H1 (cell line): Measurements from ENCODE around the gene TRIM22. TPM values are rescaled to one million over a fixed set of nuclear protein-coding genes. Genes with fewer than 3 reads are reported as not detected.
A peak's percentile ranks its signal among the peaks of the same experiment; 100 is the strongest.

Experiments used
- CTCF ChIA-PET: fragments of 300-600 bp; sonication (Branson Sonifier 250); formaldehyde crosslinking; loops from one replicate; lab custom pipeline; 2021; ENCODE audit not compliant: partially characterized antibody; lab: Charles Lee
- POLR2A ChIA-PET: fragments of 300-600 bp; sonication (Branson Sonifier 250); formaldehyde crosslinking; loops from one replicate; lab custom pipeline; 2021; ENCODE audit warnings: inconsistent platforms; ENCODE audit not compliant: partially characterized antibody; lab: Charles Lee
- DNase-seq, 2 experiments: peaks; one replicate each; pipeline versions ENCODE4 v3.0.0 to v3.0.0-alpha.2; 2010 to 2022; ENCODE audit warnings: low spot score in 2 of 2, low read depth in 1 of 2, mixed read lengths in 1 of 2
- FAIRE-seq: peaks from 2 replicates; lab custom pipeline; 2011; peaks lifted over from hg19 to GRCh38; lab: Jason Lieb, UNC
- H2AFZ ChIP-seq: 2 replicates; pipeline ENCODE4 v1.8.1; 2012; ENCODE audit warnings: low read length, inconsistent platforms
- H2AK5ac ChIP-seq: 2 replicates; pipeline ENCODE4 v1.6.1; 2013; ENCODE audit warnings: low read depth, low read length
- H2BK120ac ChIP-seq: replicated peaks from 2 replicates; pipeline ENCODE3; 2013; ENCODE audit warnings: low read depth, low read length, inconsistent platforms
- H2BK12ac ChIP-seq: 2 replicates; pipeline ENCODE4 v1.6.1; 2013; ENCODE audit warnings: low read depth, low read length
- H2BK15ac ChIP-seq: 2 replicates; pipeline ENCODE4 v1.6.1; 2013; ENCODE audit warnings: low read length
- H2BK20ac ChIP-seq: 2 replicates; pipeline ENCODE4 v1.6.1; 2013; ENCODE audit warnings: low read length
- H2BK5ac ChIP-seq: 2 replicates; pipeline ENCODE4 v1.6.1; 2013; ENCODE audit warnings: low read depth, low read length
- H3K14ac ChIP-seq: 2 replicates; pipeline ENCODE4 v1.6.1; 2013; ENCODE audit warnings: inconsistent platforms; ENCODE audit not compliant: insufficient read length
- H3K18ac ChIP-seq: 2 replicates; pipeline ENCODE4 v1.6.1; 2013; ENCODE audit warnings: low read length; ENCODE audit errors: extremely low read depth
- H3K23ac ChIP-seq: 2 replicates; pipeline ENCODE4 v1.6.1; 2013; ENCODE audit warnings: inconsistent platforms; ENCODE audit not compliant: insufficient read length
- H3K23me2 ChIP-seq: 2 replicates; pipeline ENCODE4 v1.6.1; 2013; ENCODE audit warnings: low read depth, low read length
- H3K27ac ChIP-seq: 2 replicates; pipeline ENCODE4 v1.6.1; 2011; ENCODE audit warnings: low read depth, low read length, inconsistent platforms
- H3K27me3 ChIP-seq, 4 experiments: replicated peaks in 1 of 4; 1 replicate in 1 of 4; 2 replicates in 3 of 4; pipeline versions ENCODE4 v1.6.1 to v1.8.1; 2011 to 2013; ENCODE audit warnings: low read length in 3 of 4, mild to moderate bottlenecking in 3 of 4, inconsistent platforms in 2 of 4, mixed read lengths in 2 of 4, moderate library complexity in 1 of 4; ENCODE audit not compliant: control insufficient read depth in 3 of 4, insufficient read depth in 3 of 4; ENCODE audit errors: extremely low read depth in 1 of 4
- H3K36me3 ChIP-seq, 4 experiments: 2 replicates each; pipeline versions ENCODE4 v1.6.1 to v1.8.1; 2011 to 2013; ENCODE audit warnings: mild to moderate bottlenecking in 4 of 4, low read length in 3 of 4, moderate library complexity in 2 of 4, control low read depth in 1 of 4, inconsistent platforms in 1 of 4; ENCODE audit not compliant: insufficient read depth in 4 of 4, control insufficient read depth in 2 of 4
- H3K4ac ChIP-seq: replicated peaks from 2 replicates; pipeline ENCODE3; 2013; ENCODE audit warnings: low read length, low read depth, mixed read lengths, inconsistent platforms; ENCODE audit not compliant: insufficient read length
- H3K4me1 ChIP-seq, 4 experiments: replicated peaks in 1 of 4; 1 replicate in 1 of 4; 2 replicates in 3 of 4; pipeline versions ENCODE4 v1.6.1 to v1.8.1; 2011 to 2013; ENCODE audit warnings: low read length in 3 of 4, inconsistent platforms in 2 of 4, mixed read lengths in 1 of 4; ENCODE audit not compliant: insufficient read depth in 4 of 4, control insufficient read depth in 3 of 4
- H3K4me2 ChIP-seq, 2 experiments: 2 replicates each; pipeline versions ENCODE4 v1.6.1 to v1.8.1; 2011 to 2013; ENCODE audit warnings: low read depth in 2 of 2, low read length in 2 of 2, control low read depth in 1 of 2, inconsistent platforms in 1 of 2, mild to moderate bottlenecking in 1 of 2; ENCODE audit not compliant: insufficient read depth in 1 of 2
- H3K4me3 ChIP-seq, 4 experiments: fragments of 200-600, 300-600 bp in 1 of 4; sonication (generic), shearing (Covaris generic), sonication (Bioruptor Twin) in 1 of 4; 2 replicates each; pipeline versions ENCODE4 v1.5.1 to v1.8.1; 2011 to 2016; ENCODE audit warnings: low read length in 4 of 4, low read depth in 3 of 4, control low read depth in 2 of 4, inconsistent platforms in 2 of 4, mild to moderate bottlenecking in 2 of 4, mixed read lengths in 1 of 4, moderate library complexity in 1 of 4; ENCODE audit not compliant: insufficient read depth in 2 of 4; ENCODE audit errors: extremely low read depth in 1 of 4
- H3K56ac ChIP-seq: replicated peaks from 2 replicates; pipeline ENCODE3; 2013; ENCODE audit warnings: low read depth, mild to moderate bottlenecking, mixed read lengths, low read length, inconsistent platforms; ENCODE audit not compliant: insufficient read length
- H3K79me1 ChIP-seq: 2 replicates; pipeline ENCODE4 v1.6.1; 2013; ENCODE audit warnings: low read depth, low read length, control low read depth
- H3K79me2 ChIP-seq, 2 experiments: 2 replicates each; pipeline versions ENCODE4 v1.6.1 to v1.8.1; 2012 to 2013; ENCODE audit warnings: low read length in 2 of 2, mild to moderate bottlenecking in 2 of 2, inconsistent platforms in 1 of 2; ENCODE audit not compliant: insufficient read depth in 2 of 2, control insufficient read depth in 1 of 2
- H3K9ac ChIP-seq, 4 experiments: replicated peaks in 1 of 4; 1 replicate in 1 of 4; 2 replicates in 3 of 4; pipeline versions ENCODE4 v1.6.1 to v1.8.1; 2011 to 2013; ENCODE audit warnings: low read depth in 3 of 4, low read length in 3 of 4, control low read depth in 2 of 4, mild to moderate bottlenecking in 2 of 4, moderate library complexity in 2 of 4, inconsistent platforms in 1 of 4; ENCODE audit errors: extremely low read depth in 1 of 4
- H3K9me3 ChIP-seq, 2 experiments: 2 replicates each; pipeline versions ENCODE4 v1.6.1 to v1.8.1; 2012 to 2013; ENCODE audit warnings: mild to moderate bottlenecking in 2 of 2, moderate library complexity in 2 of 2, control low read depth in 1 of 2, inconsistent platforms in 1 of 2, low read depth in 1 of 2, low read length in 1 of 2, mixed read lengths in 1 of 2; ENCODE audit not compliant: insufficient read depth in 2 of 2
- H4K20me1 ChIP-seq, 2 experiments: replicated peaks in 1 of 2; 2 replicates each; pipeline versions ENCODE3 to v1.8.1; 2011 to 2013; ENCODE audit warnings: inconsistent platforms in 2 of 2, low read length in 2 of 2, mild to moderate bottlenecking in 1 of 2; ENCODE audit not compliant: insufficient read depth in 2 of 2, control insufficient read depth in 1 of 2
- H4K5ac ChIP-seq: 2 replicates; pipeline ENCODE4 v1.6.1; 2013; ENCODE audit warnings: low read length, low read depth, mixed read lengths, inconsistent platforms; ENCODE audit not compliant: insufficient read length
- H4K8ac ChIP-seq: 2 replicates; pipeline ENCODE4 v1.8.0; 2013; ENCODE audit warnings: mild to moderate bottlenecking, moderate library complexity, low read length, inconsistent platforms; ENCODE audit not compliant: insufficient read depth; ENCODE audit errors: extremely low read depth
- H4K91ac ChIP-seq: replicated peaks from 2 replicates; pipeline ENCODE3; 2013; ENCODE audit warnings: low read length, mixed read lengths, inconsistent platforms; ENCODE audit not compliant: insufficient read length
- CEBPB ChIP-seq: IDR thresholded peaks from 2 replicates; pipeline ENCODE4 v1.6.1; 2012; ENCODE audit warnings: low read depth, low read length
- EZH2 ChIP-seq: fragments of 200-600 bp; sonication (generic); IDR thresholded peaks from 2 replicates; pipeline ENCODE4 v1.7.1; 2012; ENCODE audit warnings: low read depth, mild to moderate bottlenecking, moderate library complexity, low read length, inconsistent platforms; ENCODE audit not compliant: severe bottlenecking
- TCF12 ChIP-seq: IDR thresholded peaks from 2 replicates; pipeline ENCODE4 v1.6.1; 2011; ENCODE audit warnings: low read depth, mild to moderate bottlenecking, low read length
- WGBS, 2 experiments: shearing (Covaris generic) in 1 of 2; methylation state at CpG; one replicate each; pipeline versions ENCODE4 v1.1.6 to v1.1.7; 2013 to 2015; ENCODE audit warnings: low lambda C conversion rate in 2 of 2, mixed read lengths in 2 of 2, inconsistent platforms in 1 of 2, low coverage in 1 of 2, missing lambda C conversion rate in 1 of 2; ENCODE audit not compliant: insufficient replicate concordance in 2 of 2, insufficient coverage in 1 of 2, insufficient read length in 1 of 2; ENCODE audit errors: extremely low coverage in 1 of 2, missing lambda C conversion rate in 1 of 2; 5-methylcytosine and 5-hydroxymethylcytosine counted together
- polyA plus RNA-seq, 7 experiments: library from polyadenylated mRNA; depleted of rRNA in 3 of 7; stranded (reverse) in 5 of 7; unstranded in 2 of 7; fragments of >200 nt in 5 of 7; fragments of 200-250 nt in 2 of 7; gene quantifications; 1 replicate in 5 of 7; 2 replicates in 1 of 7; 4 replicates in 1 of 7; pipeline versions ENCODE4 v1.2.1 to v1.2.3, GENCODE V29; 2011 to 2013; ENCODE audit warnings: missing spikeins in 2 of 7, mixed read lengths in 2 of 7
- total RNA-seq: library from RNA; stranded (reverse); fragmentation: NEBNext Ultra II Directional; extraction: Animal tissue kit (Norgen Biotek cat#: 25700); gene quantifications from 2 replicates; pipeline ENCODE4 v1.2.1, GENCODE V29; 2021

The TRIM22 gene
- total and polyA plus RNA-seq, 2 of the 8 experiments (the other 6 are each of a cell fraction or from before 2014, with no cell fraction given) = 56.0 to 82.7 TPM

DNA sequence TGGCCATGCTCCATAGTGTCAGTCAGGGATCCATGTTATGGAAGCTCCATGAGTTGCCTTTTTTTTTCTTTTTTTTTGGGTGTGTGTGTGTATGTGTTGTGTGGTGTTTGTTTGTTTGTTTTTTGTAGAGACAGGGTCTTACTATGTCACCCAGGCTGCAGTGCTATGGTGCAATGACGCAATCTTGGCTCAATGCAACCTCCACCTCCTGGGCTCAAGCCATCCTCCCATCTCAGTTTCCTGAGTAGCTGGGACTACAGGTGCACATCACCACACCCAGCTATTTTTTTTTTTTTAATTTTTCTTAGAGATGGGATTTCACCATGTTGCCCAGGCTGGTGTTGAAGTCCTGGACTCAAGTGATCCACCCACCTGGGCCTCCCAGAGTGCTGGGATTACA lies 1.1 kb upstream of the TRIM22 start:
- H3K4me1 ChIP-seq = peaks cover 0 to 12% (median 2%) of the 10 kb centered on the region in 4 experiments; a peak in 4 of 7 replicates
- ChIA-PET POLR2A (no interaction called here), CTCF (interaction anchor here (0.6 to 2.0 kb wide), 4 partner anchors 23 to 1627 kb away, joined by 3 to 8 read pairs (median 4); no protein-coding TSS in a partner anchor)
- H3K23me2 ChIP-seq = peaks cover 5% of the 10 kb centered on the region
- no peak overlapping the region for H2AK5ac ChIP-seq
- FAIRE-seq (no peak), DNase-seq (no peak)
- no peak overlapping the region for H3K9ac ChIP-seq
- no peak overlapping the region for H2AFZ ChIP-seq
- no peak overlapping the region for H3K27ac ChIP-seq
- 0 out of 4 replicates have a peak, but pooled peaks cover 0 to 1% of the 10 kb centered on the region in 2 experiments for H3K9me3 ChIP-seq
- no peak overlapping the region for H4K91ac ChIP-seq
- no peaks in the 10 kb centered on the region for H3K79me1 ChIP-seq
- peak overlapping the region; percentile 94; the same call in 1 of the 2 replicates for H2BK12ac ChIP-seq
- H3K4me3 ChIP-seq = no peak overlapping the region
- TF ChIP-seq TCF12 (no peak), CEBPB (peak; percentile 36; the same call in 1 of the 2 replicates), EZH2 (no peak)
- peaks cover 0 to 25% of the 10 kb centered on the region in 2 experiments; a peak in 2 of 4 replicates for H3K79me2 ChIP-seq
- H2BK20ac ChIP-seq = 0 out of 2 replicates have a peak overlapping the region, but pooled peaks have one; percentile 49
- H2BK120ac ChIP-seq = no peak overlapping the region
- peaks cover 0 to 3% (median 1%) of the 10 kb centered on the region in 4 experiments; a peak in 3 of 8 replicates for H3K36me3 ChIP-seq
- H4K20me1 ChIP-seq = no peaks in the 10 kb centered on the region
- no peak overlapping the region for H4K5ac ChIP-seq
- H3K4ac ChIP-seq = no peak overlapping the region
- no peak overlapping the region for H3K18ac ChIP-seq
- no peak overlapping the region for H3K23ac ChIP-seq
- 79% methylated on average over 1 of the region's 1 CpG; no CpG with 5 or more reads in 1 of the 2 experiments for WGBS, 2 experiments
- H2BK5ac ChIP-seq = 0 out of 2 replicates have a peak overlapping the region, but pooled peaks have one; percentile 55
- no peak overlapping the region for H4K8ac ChIP-seq
- no peak overlapping the region for H3K4me2 ChIP-seq
- H3K27me3 ChIP-seq = no peaks in the 10 kb centered on the region
- H2BK15ac ChIP-seq = no peak overlapping the region
- H3K14ac ChIP-seq = no peak overlapping the region
- H3K56ac ChIP-seq = no peak overlapping the region
